PFSK-1 (cell line): ENCODE measurements around the gene CENPU.

Experiments used
- FOXP2 ChIP-seq: optimal IDR thresholded peaks from 2 replicates; pipeline ENCODE3; 2011; ENCODE audit warnings: borderline replicate concordance, control low read depth, inconsistent platforms; ENCODE audit not compliant: insufficient read depth; ENCODE audit errors: extremely low read length, extremely low read depth
- POLR2AphosphoS5 ChIP-seq: IDR thresholded peaks from 2 replicates; pipeline ENCODE4 v1.6.1; 2012; ENCODE audit warnings: low read depth, mild to moderate bottlenecking, control low read depth, low read length, moderate library complexity
- REST ChIP-seq, 2 experiments: IDR thresholded peaks; 2 replicates each; pipeline versions ENCODE4 v1.6.1 to v1.8.0; 2011 to 2012; ENCODE audit warnings: low read depth in 2 of 2, low read length in 2 of 2, control low read depth in 1 of 2, inconsistent platforms in 1 of 2, mild to moderate bottlenecking in 1 of 2, moderate library complexity in 1 of 2; ENCODE audit not compliant: insufficient read depth in 1 of 2
- SIN3A ChIP-seq: IDR thresholded peaks from 2 replicates; pipeline ENCODE4 v1.6.1; 2012; ENCODE audit warnings: mild to moderate bottlenecking, low read length, moderate library complexity, borderline replicate concordance; ENCODE audit not compliant: insufficient read depth
- TAF1 ChIP-seq: IDR thresholded peaks from 2 replicates; pipeline ENCODE4 v1.6.1; 2012; ENCODE audit warnings: low read length, control low read depth, borderline replicate concordance; ENCODE audit not compliant: insufficient read depth

CENPU gene

DNA sequence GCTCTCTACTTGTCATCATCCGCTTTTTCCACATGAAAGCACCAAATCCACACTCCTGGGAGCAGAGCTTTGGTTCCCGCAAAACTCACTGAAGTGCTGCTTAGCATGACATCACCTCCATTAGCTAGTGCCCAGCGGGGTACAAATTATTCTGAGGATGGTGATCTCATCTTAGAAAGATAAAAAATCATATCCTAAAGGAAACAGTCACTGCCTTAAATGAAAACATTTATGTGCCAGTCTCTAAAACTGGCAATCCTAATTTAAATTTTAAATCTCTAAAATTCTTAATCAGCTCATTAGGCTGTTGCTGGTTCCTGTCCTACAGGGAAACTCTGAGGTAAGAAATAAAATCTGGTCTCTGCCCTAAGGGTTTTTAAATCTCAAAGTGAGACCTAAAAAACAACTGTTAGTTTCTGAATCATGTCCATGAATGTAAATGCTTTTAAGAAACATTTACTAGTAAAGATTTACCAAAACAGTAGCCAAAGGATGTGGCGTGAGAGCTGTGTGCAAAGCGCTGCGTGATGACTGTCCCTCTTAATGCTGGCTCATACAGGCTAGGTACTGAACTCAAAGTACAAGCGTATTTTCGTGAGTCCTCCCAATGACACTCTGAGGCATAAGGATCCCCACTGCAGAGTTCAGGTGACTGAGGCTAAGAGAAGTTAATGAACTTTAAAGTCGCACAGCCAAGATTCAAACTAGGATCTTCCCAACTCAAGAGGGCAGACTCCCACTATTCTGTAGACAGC lies 89.2 kb downstream of the CENPU start:
- TF ChIP-seq TAF1 (no peak), SIN3A (no peak), REST (IDR thresholded peaks at IDR 0.05; ENCODE audit: insufficient read depth in 1 of 2, low read depth in 2 of 2, low read length in 2 of 2) (no peak), FOXP2 (no peak), POLR2AphosphoS5 (no peak)
